Tibial nerve (tissue), 4 donors: ENCODE measurements around the gene GINS2.

ENCODE experiments used
- EP300 ChIP-seq, 2 donors: sonication (generic); formaldehyde crosslinking; IDR thresholded peaks; one replicate each; pipeline ENCODE4 v1.6.1; 2017; ENCODE audit warnings: antibody characterized with exemption in 2 of 2, mild to moderate bottlenecking in 1 of 2
- POLR2A ChIP-seq, 2 donors: fragments of 450-650 bp; IDR thresholded peaks; one replicate each; pipeline ENCODE4 v1.6.1; 2017; ENCODE audit warnings: antibody characterized with exemption in 2 of 2, mild to moderate bottlenecking in 2 of 2, moderate library complexity in 2 of 2
- TF ChIP-seq, protein P1 (sequence below), 5 experiments: fragments of 200-600 bp in 3 of 5; fragments of 450-650 bp in 2 of 5; sonication (generic) in 3 of 5; IDR thresholded peaks; one replicate each; pipeline ENCODE4 v1.5.1; 2016 to 2019; ENCODE audit warnings: antibody characterized with exemption in 5 of 5, mild to moderate bottlenecking in 3 of 5, moderate library complexity in 2 of 5

DNA sequence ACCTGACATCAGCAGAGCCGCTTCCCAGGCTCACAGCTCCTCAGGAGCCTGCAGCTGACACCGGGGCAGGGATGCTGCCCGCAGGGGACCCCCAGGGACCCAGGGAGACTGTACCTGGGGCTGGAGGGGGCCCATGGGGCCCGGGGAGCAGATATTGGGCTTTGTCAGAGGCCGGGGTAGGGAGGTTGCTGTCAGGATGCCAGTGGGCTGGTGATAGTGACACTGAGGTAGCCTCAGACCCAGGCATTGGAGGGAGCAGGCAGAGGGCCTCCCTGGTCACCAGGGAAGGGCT, 60.5 kb downstream of the GINS2 start:
- TF ChIP-seq, protein P1, sequence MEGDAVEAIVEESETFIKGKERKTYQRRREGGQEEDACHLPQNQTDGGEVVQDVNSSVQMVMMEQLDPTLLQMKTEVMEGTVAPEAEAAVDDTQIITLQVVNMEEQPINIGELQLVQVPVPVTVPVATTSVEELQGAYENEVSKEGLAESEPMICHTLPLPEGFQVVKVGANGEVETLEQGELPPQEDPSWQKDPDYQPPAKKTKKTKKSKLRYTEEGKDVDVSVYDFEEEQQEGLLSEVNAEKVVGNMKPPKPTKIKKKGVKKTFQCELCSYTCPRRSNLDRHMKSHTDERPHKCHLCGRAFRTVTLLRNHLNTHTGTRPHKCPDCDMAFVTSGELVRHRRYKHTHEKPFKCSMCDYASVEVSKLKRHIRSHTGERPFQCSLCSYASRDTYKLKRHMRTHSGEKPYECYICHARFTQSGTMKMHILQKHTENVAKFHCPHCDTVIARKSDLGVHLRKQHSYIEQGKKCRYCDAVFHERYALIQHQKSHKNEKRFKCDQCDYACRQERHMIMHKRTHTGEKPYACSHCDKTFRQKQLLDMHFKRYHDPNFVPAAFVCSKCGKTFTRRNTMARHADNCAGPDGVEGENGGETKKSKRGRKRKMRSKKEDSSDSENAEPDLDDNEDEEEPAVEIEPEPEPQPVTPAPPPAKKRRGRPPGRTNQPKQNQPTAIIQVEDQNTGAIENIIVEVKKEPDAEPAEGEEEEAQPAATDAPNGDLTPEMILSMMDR (IDR thresholded peaks at IDR 0.05) = no peak
- no peak for TF ChIP-seq EP300 (IDR thresholded peaks at IDR 0.05)
- TF ChIP-seq POLR2A (IDR thresholded peaks at IDR 0.05) = no peak
